ENCODE results near the gene WEE1.

WEE1 gene

GRCh38 chr11:9626496-9627394, 53.3 kb downstream of the WEE1 start:
- TF ChIP-seq CTCF (IDR thresholded peaks at IDR 0.05; ENCODE audit: control insufficient read depth, insufficient read depth, low read depth, low read length, missing control alignments): no peak
- no peak for DNase-seq (ENCODE audit: low read depth)
- no peak overlapping the region for H3K4me3 ChIP-seq (ENCODE audit: control insufficient read depth, low read depth, low read length)

GRCh38 chr11:9629064-9629463, 55.6 kb downstream of the WEE1 start:
- DNase-seq (ENCODE audit: low read depth): no peak

GRCh38 chr11:9633679-9634078, 60.2 kb downstream of the WEE1 start:
- no peak overlapping the region for H3K4me3 ChIP-seq (ENCODE audit: control insufficient read depth, low read depth, low read length)
- DNase-seq (ENCODE audit: low read depth): no peak
- no peak for TF ChIP-seq CTCF (IDR thresholded peaks at IDR 0.05; ENCODE audit: control insufficient read depth, insufficient read depth, low read depth, low read length, missing control alignments)

More at GRCh38 chr11:9629064-9629463, 55.6 kb downstream of the WEE1 start:
- TF ChIP-seq CTCF (IDR thresholded peaks at IDR 0.05; ENCODE audit: control insufficient read depth, insufficient read depth, low read depth, low read length, missing control alignments): no peak
- no peak overlapping the region for H3K4me3 ChIP-seq (ENCODE audit: control insufficient read depth, low read depth, low read length)

GRCh38 chr11:9636691-9637090, 63.2 kb downstream of the WEE1 start:
- DNase-seq (ENCODE audit: low read depth): no peak
- no peak overlapping the region for H3K4me3 ChIP-seq (ENCODE audit: control insufficient read depth, low read depth, low read length)
- no peak for TF ChIP-seq CTCF (IDR thresholded peaks at IDR 0.05; ENCODE audit: control insufficient read depth, insufficient read depth, low read depth, low read length, missing control alignments)

GRCh38 chr11:9639099-9639498, 65.6 kb downstream of the WEE1 start:
- TF ChIP-seq CTCF (IDR thresholded peaks at IDR 0.05; ENCODE audit: control insufficient read depth, insufficient read depth, low read depth, low read length, missing control alignments): no peak
- DNase-seq (ENCODE audit: low read depth): no peak
- no peak overlapping the region for H3K4me3 ChIP-seq (ENCODE audit: control insufficient read depth, low read depth, low read length)

Data from AG09309 (cell line).